Muscle of leg (tissue), 11 donors: ENCODE measurements around the gene BABAM2. TPM values are rescaled to one million over a fixed set of nuclear protein-coding genes. Genes with fewer than 3 reads are reported as not detected.
A peak's percentile ranks its signal among the peaks of the same experiment; 100 is the strongest.
"Not testable (repeated sequence)": the region's sequence is repeated elsewhere in the genome, so short reads cannot be mapped to it uniquely, and the experiment has no call there.

Source experiments
- DNase-seq: peaks from one replicate; pipeline ENCODE4 v3.0.0; 2013
- H3K27ac ChIP-seq: one replicate; pipeline ENCODE4 v1.5.1; 2013; ENCODE audit warnings: mild to moderate bottlenecking, low read length, control low read depth
- H3K27me3 ChIP-seq: one replicate; pipeline ENCODE4 v1.6.1; 2013; ENCODE audit warnings: low read length; ENCODE audit not compliant: control insufficient read depth, insufficient read depth
- H3K36me3 ChIP-seq: one replicate; pipeline ENCODE4 v1.6.1; 2013; ENCODE audit warnings: low read length; ENCODE audit not compliant: control insufficient read depth, insufficient read depth
- H3K4me1 ChIP-seq: one replicate; pipeline ENCODE4 v1.6.1; 2013; ENCODE audit warnings: low read length; ENCODE audit not compliant: control insufficient read depth, insufficient read depth
- H3K4me3 ChIP-seq: one replicate; pipeline ENCODE4 v1.5.1; 2013; ENCODE audit warnings: low read length, control low read depth
- H3K9me3 ChIP-seq: replicated peaks from 2 replicates; pipeline ENCODE4 v1.6.1; 2013; ENCODE audit warnings: low read depth, low read length; ENCODE audit not compliant: control insufficient read depth
- WGBS: methylation state at CpG from one replicate; pipeline ENCODE4 v1.1.5; 2013; ENCODE audit warnings: missing lambda C conversion rate; ENCODE audit not compliant: insufficient coverage; 5-methylcytosine and 5-hydroxymethylcytosine counted together
- polyA plus RNA-seq, 8 donors: library from polyadenylated mRNA; unstranded; fragments of 120-200 nt; gene quantifications; one replicate each; pipeline versions ENCODE4 v1.2.1 to v1.2.3, GENCODE V29; 2013; ENCODE audit warnings: inconsistent platforms in 1 of 8, low replicate concordance in 1 of 8; ENCODE audit not compliant: insufficient read length in 8 of 8, insufficient read depth in 1 of 8
- total RNA-seq: library from RNA; stranded (reverse); fragments of 120-200 nt; gene quantifications from one replicate; pipeline ENCODE4 v1.2.4, GENCODE V29; 2013

BABAM2 gene
- total and polyA plus RNA-seq, 9 donors: 16.1 to 23.6 (median 21.4) TPM

DNA sequence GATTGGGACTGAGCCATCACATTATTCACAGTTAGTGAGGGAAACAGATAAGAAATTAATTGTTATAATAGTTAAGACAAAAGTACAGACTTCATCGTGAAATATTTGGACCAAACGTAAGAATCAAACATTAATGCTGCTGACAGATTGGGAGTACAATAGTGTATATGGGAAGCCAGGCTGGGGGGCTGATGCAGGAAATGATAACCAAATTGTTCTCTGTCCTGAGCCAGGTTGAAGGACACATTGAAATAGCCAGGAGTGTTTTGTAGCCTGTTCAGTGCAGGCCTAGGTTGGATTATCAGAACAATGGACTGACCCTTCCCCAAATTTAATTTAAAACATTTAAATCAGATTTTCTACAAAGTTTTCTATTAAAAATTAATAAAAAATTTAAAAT is 203.2 kb downstream of the BABAM2 start:
- no peak overlapping the region for H3K27ac ChIP-seq
- no peak overlapping the region for H3K4me3 ChIP-seq
- H3K9me3 ChIP-seq: no peaks in the 10 kb centered on the region
- H3K4me1 ChIP-seq: no peaks in the 10 kb centered on the region
- no peak for DNase-seq
- WGBS: 60% methylated on average over 1 of the region's 2 CpGs
- no peaks in the 10 kb centered on the region for H3K27me3 ChIP-seq
- H3K36me3 ChIP-seq: no peaks in the 10 kb centered on the region

DNA sequence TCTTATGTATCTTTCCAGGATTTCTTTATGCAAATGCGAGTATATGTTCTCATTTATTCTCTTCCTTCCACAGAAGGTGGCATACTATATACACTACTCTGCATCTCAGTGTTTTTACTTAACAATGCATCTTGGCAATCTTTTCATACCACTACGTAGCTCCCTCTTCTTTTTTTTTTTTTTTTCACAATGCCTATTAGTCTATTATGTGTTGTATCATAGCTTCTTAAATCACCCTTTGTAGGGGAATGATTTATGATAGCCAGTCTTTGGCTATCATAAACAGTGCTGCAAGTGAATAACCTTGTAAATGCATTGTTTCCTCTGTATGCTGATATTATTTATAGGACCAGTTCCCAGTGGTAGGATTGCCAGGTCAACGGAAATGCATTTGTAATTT is 204.2 kb downstream of the BABAM2 start:
- H3K36me3 ChIP-seq: no peaks in the 10 kb centered on the region
- WGBS: 83% methylated on average over 1 of the region's 3 CpGs
- no peaks in the 10 kb centered on the region for H3K4me1 ChIP-seq
- no peak overlapping the region for H3K27ac ChIP-seq
- H3K9me3 ChIP-seq: no peaks in the 10 kb centered on the region
- no peak for DNase-seq
- H3K27me3 ChIP-seq: no peaks in the 10 kb centered on the region
- no peak overlapping the region for H3K4me3 ChIP-seq

DNA sequence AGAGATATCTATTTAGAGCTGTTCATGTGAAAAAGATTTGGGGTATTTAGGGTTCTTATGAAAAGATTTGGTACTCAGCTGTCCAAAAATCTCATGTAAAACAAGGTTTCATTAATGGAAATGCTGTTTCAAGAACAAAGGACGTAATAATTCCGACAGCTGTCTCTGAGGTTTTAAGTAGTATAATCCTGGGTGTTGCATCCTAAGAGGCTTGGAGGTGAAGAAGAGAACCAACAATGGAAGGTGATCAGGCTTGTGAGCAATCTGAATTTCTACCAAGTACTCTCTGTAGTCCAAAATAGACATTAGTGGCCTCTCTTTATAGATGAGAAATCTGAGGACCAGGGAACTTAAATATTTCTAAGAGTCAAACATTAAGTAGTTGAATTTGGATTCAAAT is 205.1 kb downstream of the BABAM2 start:
- no peaks in the 10 kb centered on the region for H3K4me1 ChIP-seq
- no peak overlapping the region for H3K27ac ChIP-seq
- no peaks in the 10 kb centered on the region for H3K27me3 ChIP-seq
- whole genome bisulfite sequencing: 100% methylated on average over 2 of the region's 2 CpGs
- no peak overlapping the region for H3K4me3 ChIP-seq
- DNase-seq: no peak
- no peaks in the 10 kb centered on the region for H3K9me3 ChIP-seq
- H3K36me3 ChIP-seq: no peaks in the 10 kb centered on the region

DNA sequence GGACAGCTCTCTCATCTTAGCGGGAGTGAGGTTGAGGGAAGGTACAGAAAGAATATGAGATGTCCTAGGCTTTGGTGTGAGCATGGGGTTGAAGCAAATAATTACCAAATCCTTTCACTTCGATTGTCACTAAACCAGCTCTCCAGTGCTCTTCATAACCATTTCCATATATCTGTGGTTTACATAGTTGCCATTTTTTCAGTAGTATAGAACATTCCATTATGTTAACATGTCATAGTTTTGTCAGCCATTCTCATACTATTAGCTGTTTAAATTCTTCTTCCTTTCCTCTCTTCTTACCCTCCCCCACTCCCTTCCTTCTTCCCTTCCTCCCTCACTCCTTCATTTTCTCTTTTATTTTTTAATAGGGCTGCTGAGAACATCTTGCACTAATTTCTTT is 205.9 kb downstream of the BABAM2 start:
- DNase-seq: no peak
- Histone ChIP-seq H3K4me1 (peaks cover 3% of the 10 kb centered on the region), H3K36me3 (no peaks in the 10 kb centered on the region), H3K27ac (no peak overlapping the region), H3K27me3 (no peaks in the 10 kb centered on the region), H3K9me3 (no peaks in the 10 kb centered on the region), H3K4me3 (no peak overlapping the region)
- WGBS: no CpG with 5 or more reads among the region's 2 CpGs

DNA sequence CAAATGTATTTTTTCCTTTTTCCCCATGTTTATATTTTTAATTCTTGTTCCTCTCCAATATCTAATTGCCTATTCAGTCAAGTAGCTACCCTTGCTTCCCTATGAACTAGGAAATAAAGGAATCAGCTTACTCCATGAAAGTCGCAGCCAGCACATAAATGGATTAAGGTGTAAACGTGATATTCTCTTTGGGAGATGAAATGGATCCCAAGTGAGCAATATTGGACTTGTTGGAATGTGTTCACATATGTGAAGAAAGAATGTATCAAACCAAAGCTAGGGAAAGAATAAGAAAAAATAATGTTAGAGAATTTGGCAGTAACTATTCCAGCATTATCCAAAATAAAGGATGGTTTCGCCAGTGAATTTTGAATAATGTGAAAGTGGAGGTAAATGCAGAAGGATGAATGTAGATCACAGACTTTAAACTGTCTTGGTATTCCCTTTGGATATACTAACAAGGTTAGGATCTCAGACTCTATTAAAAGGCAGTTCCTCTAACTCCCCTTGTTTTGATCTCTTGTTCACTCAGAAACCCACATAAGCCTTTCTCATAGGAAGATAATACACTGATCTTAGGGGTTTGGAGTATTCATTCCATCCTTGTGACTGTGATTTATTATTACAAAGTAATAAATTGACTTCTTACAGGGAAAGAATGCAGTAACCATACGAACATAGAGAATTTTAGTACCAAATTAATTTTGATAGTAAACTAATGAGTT is 208.1 kb downstream of the BABAM2 start:
- Histone ChIP-seq H3K36me3 (no peaks in the 10 kb centered on the region), H3K27ac (no peak overlapping the region), H3K4me1 (peaks cover 11% of the 10 kb centered on the region), H3K4me3 (no peak overlapping the region), H3K9me3 (no peaks in the 10 kb centered on the region), H3K27me3 (no peaks in the 10 kb centered on the region)
- WGBS: 20% methylated on average over 1 of the region's 4 CpGs
- DNase-seq: peak; percentile 22

DNA sequence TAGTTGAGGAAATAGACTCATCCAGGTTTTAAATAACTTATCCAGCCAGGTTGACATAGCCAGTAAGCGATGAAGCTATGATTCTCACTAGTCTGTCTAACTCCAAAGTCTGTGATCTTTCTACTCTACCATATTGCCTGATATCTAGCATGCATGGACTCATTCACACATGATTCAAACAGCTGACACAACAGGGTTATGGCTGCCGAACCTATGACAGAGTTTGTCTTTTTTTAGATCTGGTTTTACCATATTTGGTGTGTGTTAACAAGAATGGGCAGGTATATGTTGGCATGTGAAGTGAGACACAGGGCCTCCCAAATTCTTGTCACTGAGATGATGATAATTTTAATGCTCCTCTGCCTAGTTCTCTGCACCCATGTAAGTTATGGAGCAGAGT is 210.6 kb downstream of the BABAM2 start:
- Histone ChIP-seq H3K4me3 (no peak overlapping the region), H3K36me3 (no peaks in the 10 kb centered on the region), H3K9me3 (no peaks in the 10 kb centered on the region), H3K27me3 (no peaks in the 10 kb centered on the region), H3K4me1 (peaks cover 11% of the 10 kb centered on the region), H3K27ac (no peak overlapping the region)
- WGBS: 90% methylated on average over 1 of the region's 2 CpGs
- no peak for DNase-seq

DNA sequence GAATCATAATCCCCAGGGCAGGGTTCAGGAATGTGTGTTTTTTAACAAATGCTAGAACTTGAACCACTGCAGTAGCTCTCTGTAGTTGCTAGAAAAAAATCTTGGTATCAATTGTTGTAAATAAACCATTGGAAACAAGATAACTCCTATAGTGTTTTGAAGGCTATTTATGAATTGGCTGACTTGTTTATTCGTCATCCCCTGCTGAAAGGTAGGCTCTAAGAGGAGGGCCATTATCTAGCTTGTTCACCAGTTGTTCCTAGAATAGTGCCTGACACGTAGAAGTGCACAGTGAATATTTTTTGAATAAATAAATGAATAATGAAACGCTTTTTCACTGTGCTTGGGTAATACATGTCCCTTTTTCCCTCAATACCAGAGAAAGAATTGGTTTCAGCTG is 211.4 kb downstream of the BABAM2 start:
- Histone ChIP-seq H3K4me3 (no peak overlapping the region), H3K9me3 (no peaks in the 10 kb centered on the region), H3K27ac (peak overlapping the region; percentile 43), H3K4me1 (peaks cover 11% of the 10 kb centered on the region), H3K36me3 (no peaks in the 10 kb centered on the region), H3K27me3 (no peaks in the 10 kb centered on the region)
- WGBS: no CpG with 5 or more reads among the region's 3 CpGs
- peak; percentile 26 for DNase-seq

DNA sequence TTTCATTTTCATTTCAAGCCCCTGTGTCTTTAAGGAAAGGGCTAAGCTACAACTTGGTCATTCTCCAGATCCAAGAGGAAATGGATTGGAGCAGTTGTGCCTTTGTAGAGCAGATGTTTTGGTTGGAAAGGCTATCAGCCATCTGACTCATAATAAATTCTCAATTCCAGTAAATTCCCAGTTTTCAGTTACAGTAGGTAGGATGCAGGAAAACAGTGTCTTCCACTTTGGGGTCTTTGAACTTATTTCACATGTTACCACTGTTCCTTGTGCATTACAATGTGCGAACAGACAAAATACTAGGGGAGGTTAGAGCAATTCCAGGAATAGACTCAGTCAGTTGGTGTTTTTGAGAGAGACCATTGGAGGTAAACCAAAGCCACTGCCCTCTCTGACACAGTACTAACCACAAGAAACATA is 211.9 kb downstream of the BABAM2 start:
- Histone ChIP-seq H3K4me3 (no peak overlapping the region), H3K27me3 (no peaks in the 10 kb centered on the region), H3K36me3 (no peaks in the 10 kb centered on the region), H3K9me3 (no peaks in the 10 kb centered on the region), H3K4me1 (peaks cover 11% of the 10 kb centered on the region), H3K27ac (peak overlapping the region; percentile 75)
- WGBS: no CpG with 5 or more reads among the region's 1 CpG
- DNase-seq: peak; percentile 94

DNA sequence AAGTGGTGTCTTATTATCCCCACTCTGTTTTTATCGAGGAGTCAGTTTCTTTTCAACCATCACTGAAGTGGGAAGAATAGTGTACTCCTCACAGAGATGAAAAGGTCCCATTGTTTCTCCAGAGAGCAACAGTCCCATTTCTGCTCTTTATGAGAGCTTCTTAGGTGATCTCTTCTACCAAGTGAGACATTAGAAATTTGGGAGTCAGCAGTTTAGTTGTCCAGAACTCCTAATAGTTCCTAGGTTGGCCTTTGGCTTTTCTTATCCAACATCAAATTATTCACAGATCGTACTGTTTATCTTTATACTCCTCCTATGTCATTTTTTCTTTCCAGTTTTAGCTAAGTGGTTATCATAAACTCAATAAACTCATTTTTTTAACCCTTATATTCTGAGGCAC is 213.1 kb downstream of the BABAM2 start:
- Histone ChIP-seq H3K27me3 (no peaks in the 10 kb centered on the region), H3K4me1 (peaks cover 11% of the 10 kb centered on the region), H3K4me3 (no peak overlapping the region), H3K27ac (peak overlapping the region; percentile 81), H3K36me3 (no peaks in the 10 kb centered on the region), H3K9me3 (no peaks in the 10 kb centered on the region)
- no peak for DNase-seq
- no CpG with 5 or more reads among the region's 2 CpGs for WGBS

DNA sequence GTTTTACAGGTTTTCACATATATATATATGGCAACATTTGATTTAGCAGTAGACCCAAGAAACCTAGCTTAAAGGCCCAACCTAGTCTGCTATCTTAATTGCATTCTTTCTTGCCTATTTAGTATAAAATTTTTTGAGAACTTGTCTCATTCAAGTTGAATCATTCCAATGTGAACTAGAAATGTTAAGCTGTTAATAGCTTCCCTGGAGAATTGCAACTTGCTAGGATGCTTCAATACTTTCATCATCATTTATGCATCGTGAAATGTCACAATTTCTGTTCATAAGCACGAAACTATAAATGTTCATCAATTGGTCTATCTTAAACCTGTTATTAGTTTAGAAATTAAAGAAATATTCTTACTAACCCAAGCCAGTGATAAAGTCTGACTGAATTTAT is 217.6 kb downstream of the BABAM2 start:
- H3K4me3 ChIP-seq: no peak overlapping the region
- H3K9me3 ChIP-seq: no peaks in the 10 kb centered on the region
- WGBS: no CpG with 5 or more reads among the region's 2 CpGs
- H3K27me3 ChIP-seq: no peaks in the 10 kb centered on the region
- H3K4me1 ChIP-seq: peaks cover 4% of the 10 kb centered on the region
- H3K27ac ChIP-seq: no peak overlapping the region
- no peaks in the 10 kb centered on the region for H3K36me3 ChIP-seq
- no peak for DNase-seq

DNA sequence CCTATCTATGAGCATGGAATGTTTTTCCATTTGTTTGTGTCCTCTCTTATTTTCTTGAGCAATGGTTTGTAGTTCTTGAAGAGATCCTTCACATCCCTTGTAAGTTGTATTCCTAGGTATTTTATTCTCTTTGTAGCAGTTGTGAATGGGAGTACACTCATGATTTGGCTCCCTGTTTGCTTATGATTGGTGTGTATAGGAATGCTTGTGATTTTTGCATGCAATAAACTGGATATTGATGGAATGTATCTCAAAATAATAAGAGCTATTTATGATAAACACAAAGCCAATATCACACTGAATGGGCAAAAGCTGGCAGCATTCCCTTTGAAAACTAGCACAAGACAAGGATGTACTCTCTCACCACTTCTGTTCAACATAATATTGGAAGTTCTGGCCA is 223.2 kb downstream of the BABAM2 start:
- H3K9me3 ChIP-seq, H3K4me1 ChIP-seq, H3K27me3 ChIP-seq, DNase-seq, H3K4me3 ChIP-seq, H3K27ac ChIP-seq, H3K36me3 ChIP-seq: not testable (repeated sequence)
